Right ventricle myocardium superior (tissue), 1 donor: ENCODE results near the gene LAMP5. TPM values are rescaled to one million over a fixed set of nuclear protein-coding genes. Genes with fewer than 3 reads are reported as not detected.

Source experiments
- ATAC-seq: fragments of 200-7000 bp; cut with Tn5 transposase; one replicate; pipeline ENCODE4 v1.9.1; 2020; ENCODE audit warnings: mild to moderate bottlenecking; ENCODE audit not compliant: poor library complexity
- DNase-seq: peaks from one replicate; pipeline ENCODE4 v3.0.0-alpha.2; 2020
- intact Hi-C: fragments of 100-400 bp; cut with DNase I; formaldehyde crosslinking; loops from one replicate; pipeline ENCODE4 v1.11.2; 2022
- long read RNA-seq: library from polyadenylated mRNA; unstranded; transcript quantifications from one replicate; pipeline ENCODE4 v2.0.0, GENCODE V29; 2021
- total RNA-seq: library from RNA; stranded (reverse); fragmentation: NEBNext Ultra II Directional; extraction: Animal tissue kit (Norgen Biotek cat#: 25700); gene quantifications from one replicate; pipeline ENCODE4 v1.2.1, GENCODE V29; 2021
- donor health status: DM: no; HTN: yes; CAD: no; lungs with severe emphysema.

LAMP5 gene
- total RNA-seq = not detected
- long read RNA-seq, partial matches to known transcripts = 0 of 1 reads
- long read RNA-seq, other reads (novel, unspliced or antisense) = 0 of 1 reads

DNA sequence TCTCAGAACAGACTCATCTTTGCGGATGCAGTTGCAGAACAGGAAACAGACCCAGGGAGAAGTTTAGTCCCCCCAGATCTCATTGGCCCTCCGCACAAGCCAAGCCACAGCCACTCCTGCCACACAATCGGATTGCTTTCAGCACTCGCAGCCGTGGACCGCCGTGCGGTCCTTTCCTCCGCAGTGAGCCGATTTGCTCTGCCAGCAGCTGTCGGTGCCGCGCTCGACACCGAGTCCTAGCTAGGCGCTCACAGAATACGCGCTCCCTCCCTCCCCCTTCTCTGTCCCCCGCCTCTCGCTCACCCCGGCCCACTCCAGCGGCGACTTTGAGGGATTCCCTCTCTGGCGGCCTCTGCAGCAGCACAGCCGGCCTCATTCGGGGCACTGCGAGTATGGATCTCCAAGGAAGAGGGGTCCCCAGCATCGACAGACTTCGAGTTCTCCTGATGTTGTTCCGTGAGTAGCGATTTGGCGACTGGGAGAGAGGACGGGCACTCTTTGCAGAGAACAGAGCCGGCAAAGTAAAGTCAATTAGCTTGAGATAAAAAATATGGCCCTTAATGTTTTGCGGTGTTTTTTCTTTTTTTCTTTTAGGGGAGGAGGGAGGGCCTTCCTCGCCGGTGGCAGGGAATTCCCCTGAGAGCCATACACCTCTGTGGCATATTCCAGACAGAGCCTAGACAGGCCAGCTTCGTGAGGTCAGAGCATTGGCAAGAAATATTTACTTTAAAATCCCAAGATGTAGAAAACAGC, at the start of gene LAMP5:
LAMP5 (plus strand) TSS at position 130 of the 753 bp plus-strand sequence; CDS start at position 393, 263 bp downstream.
- DNase-seq = no peak
- intact Hi-C loops = no loop called here
- peak; percentile 41 for ATAC-seq

- intact Hi-C loops = no loop called here
- DNase-seq = no peak
- no peak for ATAC-seq
Measured at GRCh38 chr20:9467995-9468394, 46.4 kb upstream of the LAMP5 start.

- DNase-seq (no peak), ATAC-seq (no peak)
- intact Hi-C loops = no loop called here
Measured at GRCh38 chr20:9474835-9475415, 39.5 kb upstream of the LAMP5 start.

GRCh38 chr20:9475456-9475855, 38.9 kb upstream of the LAMP5 start:
- no peak for DNase-seq
- no peak for ATAC-seq
- intact Hi-C loops = no loop called here

- ATAC-seq (no peak), DNase-seq (no peak)
- intact Hi-C loops = no loop called here
Measured at GRCh38 chr20:9476174-9476573, 38.2 kb upstream of the LAMP5 start.

GRCh38 chr20:9476637-9477036, 37.8 kb upstream of the LAMP5 start:
- ATAC-seq (no peak), DNase-seq (no peak)
- intact Hi-C loops = no loop called here

DNA sequence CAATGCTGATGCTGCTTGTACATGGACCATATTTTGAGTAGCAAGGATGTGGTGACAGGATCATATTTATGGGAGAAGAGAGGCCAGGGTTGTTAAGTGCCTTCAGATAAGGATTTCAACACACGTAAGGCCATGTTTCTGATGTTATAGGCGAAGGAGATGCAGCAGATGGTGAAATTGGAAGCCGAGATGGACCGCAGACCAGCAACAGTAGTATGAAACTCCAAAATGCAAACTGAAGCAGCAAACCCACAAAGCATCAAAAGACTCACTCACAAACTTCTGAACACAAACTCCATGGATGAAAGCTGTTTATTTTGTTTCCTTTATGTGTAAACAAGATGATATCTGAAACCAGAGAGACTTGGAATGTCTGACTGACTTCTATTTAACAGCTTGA, 35.6 kb upstream of the LAMP5 start:
- DNase-seq = no peak
- no peak for ATAC-seq
- intact Hi-C loops = no loop called here

- ATAC-seq (no peak), DNase-seq (no peak)
- intact Hi-C loops = no loop called here
Measured at GRCh38 chr20:9480066-9480465, 34.3 kb upstream of the LAMP5 start.

- no peak for ATAC-seq
- intact Hi-C loops = no loop called here
- no peak for DNase-seq
Measured at GRCh38 chr20:9482180-9482579, 32.2 kb upstream of the LAMP5 start.

GRCh38 chr20:9483131-9483530, 31.3 kb upstream of the LAMP5 start:
- no peak for ATAC-seq
- intact Hi-C loops = no loop called here
- no peak for DNase-seq

DNA sequence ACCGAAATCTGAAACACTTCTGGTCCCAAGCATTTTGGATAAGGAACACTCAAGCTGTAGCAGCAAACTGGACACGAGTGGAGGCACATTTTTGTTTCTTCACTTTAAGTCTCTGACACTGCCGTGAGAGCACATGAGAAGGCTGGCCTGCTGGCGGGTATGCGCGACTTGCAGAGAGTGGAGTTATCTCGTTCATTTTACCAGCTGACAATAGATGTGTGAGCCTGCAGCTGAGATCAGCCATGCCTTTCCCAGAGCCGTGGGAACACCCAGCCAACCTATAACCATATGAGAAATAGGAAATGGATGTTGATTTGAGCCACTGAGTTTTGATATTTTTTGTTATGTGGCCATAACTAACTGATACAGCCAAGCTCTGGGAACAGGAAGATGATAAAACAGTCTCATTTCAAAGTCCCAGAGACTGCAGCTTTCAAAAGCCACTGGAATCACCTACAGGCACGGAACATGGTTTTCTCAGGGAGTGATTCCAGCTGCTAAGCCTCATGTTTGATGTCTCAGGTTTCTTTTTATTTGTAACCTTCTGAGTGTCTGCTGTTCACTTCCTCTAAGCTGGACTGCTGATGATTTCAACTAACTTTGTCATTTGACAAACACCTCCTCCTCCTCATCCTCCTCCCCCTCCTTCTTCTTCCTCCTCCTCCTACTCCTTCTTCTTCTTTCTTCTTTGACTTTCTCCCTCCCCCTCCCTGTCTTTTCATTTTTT, 28.6 kb upstream of the LAMP5 start:
- no peak for ATAC-seq

DNA sequence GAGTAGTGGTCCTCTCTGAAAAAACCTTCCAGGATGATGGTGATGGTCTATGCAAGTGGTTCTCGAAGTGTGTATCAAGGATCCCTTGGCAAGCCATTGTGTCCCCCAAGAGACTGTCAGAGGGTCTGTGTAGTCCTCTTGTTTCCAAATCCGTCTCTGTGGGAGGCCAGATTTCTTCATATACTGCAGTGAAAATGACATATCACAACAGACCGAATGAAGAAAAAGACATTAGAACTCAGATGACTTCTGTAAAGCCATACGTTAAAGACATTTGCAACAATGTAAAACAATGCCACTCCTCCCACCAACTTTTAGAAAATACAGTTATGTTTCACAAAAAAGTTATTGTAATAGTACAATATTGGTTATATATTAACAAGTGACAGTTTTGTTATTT, 27.2 kb upstream of the LAMP5 start:
- intact Hi-C loops = no loop called here
- DNase-seq (no peak), ATAC-seq (no peak)

More for the DNA sequence above, 28.6 kb upstream of the LAMP5 start:
- intact Hi-C loops = no loop called here
- no peak for DNase-seq

GRCh38 chr20:9488063-9488462, 26.3 kb upstream of the LAMP5 start:
- intact Hi-C loops = no loop called here
- DNase-seq (no peak), ATAC-seq (no peak)

DNA sequence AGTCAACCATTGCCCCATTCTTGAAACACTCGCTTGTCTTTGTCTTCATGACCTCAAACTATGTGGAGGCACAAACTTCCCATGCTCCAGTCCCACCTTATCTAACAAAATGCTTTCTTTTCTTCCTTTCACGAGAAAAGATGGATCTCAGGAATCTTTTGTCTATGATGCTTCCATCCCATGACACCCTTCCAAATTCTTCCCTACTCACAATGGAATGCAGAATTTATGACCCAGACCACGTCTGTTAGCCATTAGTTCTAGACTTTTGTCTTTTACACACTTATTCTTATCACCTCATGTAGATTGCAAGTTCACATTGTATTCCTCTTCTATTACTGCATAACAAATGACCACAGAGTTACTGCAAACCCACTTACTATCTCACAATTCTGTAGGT, 24.2 kb upstream of the LAMP5 start:
- intact Hi-C loops = no loop called here
- DNase-seq (no peak), ATAC-seq (no peak)

GRCh38 chr20:9490631-9491030, 23.8 kb upstream of the LAMP5 start:
- ATAC-seq (no peak), DNase-seq (no peak)
- intact Hi-C loops = no loop called here

DNA sequence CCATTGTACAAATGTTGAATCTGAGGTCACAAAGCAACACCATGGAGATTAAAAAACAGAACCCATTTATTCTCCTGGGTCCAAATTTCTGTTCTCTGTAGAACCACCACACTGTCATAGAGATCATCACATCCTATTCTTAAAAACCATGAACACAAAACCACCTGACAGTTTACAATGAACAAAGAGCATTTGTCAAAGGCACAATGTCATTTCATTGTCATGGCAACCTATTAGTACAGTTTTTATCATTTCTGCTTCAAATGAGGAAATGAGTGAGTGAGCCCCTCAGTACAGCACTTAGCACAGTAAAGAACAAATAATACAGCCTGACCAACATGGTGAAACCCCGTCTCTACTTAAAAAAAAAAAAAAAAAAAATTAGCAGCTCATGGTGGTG, 23.1 kb upstream of the LAMP5 start:
- intact Hi-C loops = no loop called here
- DNase-seq (no peak), ATAC-seq (no peak)

DNA sequence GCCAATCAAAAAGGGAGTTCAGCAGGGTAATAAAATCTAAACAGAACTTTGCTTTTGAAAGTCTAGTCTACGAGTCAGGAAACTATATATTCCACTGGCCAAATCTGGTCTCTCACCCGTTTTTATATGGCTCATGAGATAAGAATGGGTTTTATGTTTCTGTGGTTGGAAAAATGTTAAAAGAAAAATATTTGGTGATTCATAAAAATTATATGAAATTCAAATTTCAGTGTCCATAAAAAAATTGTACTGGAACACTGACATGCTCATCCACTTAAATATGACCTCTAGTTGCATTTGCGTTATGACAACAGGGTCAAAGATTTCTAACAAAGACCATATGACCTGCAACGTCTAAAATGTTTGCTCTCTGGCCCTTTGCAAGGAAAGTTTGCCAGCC, 22.3 kb upstream of the LAMP5 start:
- DNase-seq = no peak

GRCh38 chr20:9493803-9494202, 20.6 kb upstream of the LAMP5 start:
- DNase-seq = no peak
- no peak for ATAC-seq
- intact Hi-C loops = no loop called here

More for the DNA sequence above, 22.3 kb upstream of the LAMP5 start:
- intact Hi-C loops = no loop called here
- ATAC-seq = no peak

DNA sequence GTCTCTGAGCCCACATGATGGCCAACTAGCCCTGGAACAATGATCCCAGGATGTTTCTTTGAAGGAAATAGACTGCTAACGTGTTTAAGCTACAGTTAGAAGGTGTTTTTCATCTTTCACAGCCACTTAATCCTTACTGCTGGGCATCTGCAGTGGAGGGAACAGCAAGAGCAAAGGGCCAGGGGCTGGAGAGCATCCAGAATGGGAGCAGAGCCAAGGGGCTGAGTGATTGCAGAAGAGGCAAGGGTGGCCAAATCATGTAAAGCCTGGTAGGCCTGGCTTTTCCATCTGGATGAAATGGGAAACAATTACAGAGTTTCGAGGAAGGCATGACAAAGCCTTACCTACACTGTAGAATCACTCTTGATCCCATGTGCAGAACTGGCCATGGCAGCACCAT, 18.7 kb upstream of the LAMP5 start:
- DNase-seq (no peak), ATAC-seq (no peak)
- intact Hi-C loops = no loop called here

DNA sequence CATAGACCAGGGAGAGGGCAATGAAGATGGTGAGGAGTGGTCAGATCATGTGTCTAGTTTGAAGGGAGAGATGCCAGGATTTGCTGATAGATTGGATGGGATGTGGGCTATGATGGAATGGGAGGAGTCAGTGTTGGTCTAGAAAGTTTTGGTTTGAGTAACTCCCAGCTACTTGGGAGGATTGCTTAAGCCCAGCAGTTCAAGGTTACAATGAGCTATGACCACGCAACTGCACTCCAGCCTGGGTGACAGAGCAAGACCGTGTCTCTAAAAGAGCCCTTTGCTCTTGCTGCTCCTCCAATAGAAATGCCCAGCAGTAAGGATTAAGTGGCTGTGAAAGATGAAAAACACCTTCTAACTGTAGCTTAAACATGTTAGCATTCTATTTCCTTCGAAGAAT, 18.2 kb upstream of the LAMP5 start:
- ATAC-seq = no peak
- intact Hi-C loops = no loop called here
- no peak for DNase-seq
